Caco-2 (cell line): Measurements from ENCODE around the gene TSHB. TPM values are rescaled to one million over a fixed set of nuclear protein-coding genes. Genes with fewer than 3 reads are reported as not detected.

Experiments
- Bru-seq: library from RNA; stranded (reverse); fragments of 400-500 nt; gene quantifications from one replicate; lab custom pipeline; 2021; lab: Mats Ljungman, UMichigan
- BruChase-seq, 2 experiments: library from RNA; stranded (reverse); fragments of 400-500 nt; gene quantifications; one replicate each; lab custom pipeline; 2021; lab: Mats Ljungman, UMichigan
- BruUV-seq: library from RNA; stranded (reverse); fragments of 400-500 nt; replicated peaks from 2 replicates; lab custom pipeline; 2021; lab: Mats Ljungman, UMichigan
- CTCF ChIA-PET: fragments of 300-600 bp; sonication (Branson Sonifier 250); formaldehyde crosslinking; loops from one replicate; lab custom pipeline; 2022; ENCODE audit warnings: antibody characterized with exemption; lab: Charles Lee
- POLR2A ChIA-PET: fragments of 300-600 bp; sonication (Branson Sonifier 250); formaldehyde crosslinking; loops from one replicate; lab custom pipeline; 2022; ENCODE audit warnings: antibody characterized with exemption; lab: Charles Lee
- DNase-seq, 2 experiments: peaks; one replicate each; pipeline versions ENCODE4 v3.0.0 to v3.0.0-alpha.2; 2020 to 2022
- H3K27me3 ChIP-seq: replicated peaks from 2 replicates; pipeline ENCODE4 v1.6.0; 2011; ENCODE audit warnings: low read length; ENCODE audit not compliant: control insufficient read depth, insufficient read depth
- H3K36me3 ChIP-seq: 2 replicates; pipeline ENCODE4 v1.5.1; 2011; ENCODE audit warnings: low read length; ENCODE audit not compliant: control insufficient read depth, insufficient read depth
- H3K4me1 ChIP-seq: fragments of 250-450 bp; sonication (Bioruptor Pico); 2 replicates; pipeline ENCODE4 v1.5.1; 2020; ENCODE audit warnings: mild to moderate bottlenecking
- H3K4me3 ChIP-seq: 2 replicates; pipeline ENCODE4 v1.5.1; 2011; ENCODE audit warnings: low read depth, mild to moderate bottlenecking, control low read depth, low read length
- H3K9me3 ChIP-seq: fragments of 250-450 bp; sonication (Bioruptor Pico); 2 replicates; pipeline ENCODE4 v1.5.1; 2020; ENCODE audit warnings: mild to moderate bottlenecking, moderate library complexity
- H3K27ac Mint-ChIP-seq: one replicate; pipeline ENCODE4 v1.8.0; 2022; ENCODE audit warnings: mixed read lengths; ENCODE audit not compliant: unreplicated experiment
- H3K27me3 Mint-ChIP-seq: one replicate; pipeline ENCODE4 v1.8.0; 2022; ENCODE audit warnings: mixed read lengths; ENCODE audit not compliant: insufficient read depth, unreplicated experiment
- H3K36me3 Mint-ChIP-seq: one replicate; pipeline ENCODE4 v1.8.0; 2022; ENCODE audit warnings: mild to moderate bottlenecking, mixed read lengths; ENCODE audit not compliant: insufficient read depth, unreplicated experiment
- H3K4me1 Mint-ChIP-seq: one replicate; pipeline ENCODE4 v1.8.0; 2022; ENCODE audit warnings: low read depth, mixed read lengths; ENCODE audit not compliant: unreplicated experiment
- H3K4me3 Mint-ChIP-seq: one replicate; pipeline ENCODE4 v1.8.0; 2022; ENCODE audit warnings: mild to moderate bottlenecking, moderate library complexity, mixed read lengths; ENCODE audit not compliant: unreplicated experiment
- H3K9me3 Mint-ChIP-seq: one replicate; pipeline ENCODE4 v1.8.0; 2022; ENCODE audit warnings: mixed read lengths; ENCODE audit not compliant: unreplicated experiment
- CTCF ChIP-seq, 2 experiments: fragments of 200-600 bp in 1 of 2; IDR thresholded peaks; 1 replicate in 1 of 2; 2 replicates in 1 of 2; pipeline versions ENCODE4 v1.5.1 to v1.8.0; 2011 to 2022; ENCODE audit warnings: antibody characterized with exemption in 1 of 2, control low read depth in 1 of 2, inconsistent platforms in 1 of 2, low read depth in 1 of 2, low read length in 1 of 2, mild to moderate bottlenecking in 1 of 2, moderate library complexity in 1 of 2; ENCODE audit not compliant: insufficient read depth in 1 of 2, severe bottlenecking in 1 of 2, unreplicated experiment in 1 of 2
- intact Hi-C: fragments of 100-400 bp; cut with micrococcal nuclease; formaldehyde crosslinking; loops from one replicate; pipeline ENCODE4 v1.10.0; 2022; ENCODE audit not compliant: unreplicated experiment
- long read RNA-seq: library from polyadenylated mRNA; stranded (forward); transcript quantifications from one replicate; pipeline ENCODE4 v2.0.0, GENCODE V29; 2022
- total RNA-seq: library from RNA; stranded (reverse); gene quantifications from 2 replicates; pipeline ENCODE4 v1.2.3, GENCODE V29; 2022

TSHB gene
- total RNA-seq: not detected in 2 replicates
- not detected for Bru-seq, nascent RNA
- not detected for BruChase-seq, experiment 1, labeled RNA remaining after a 2-hour chase
- BruChase-seq, experiment 2, labeled RNA remaining after a 6-hour chase: not detected
- long read RNA-seq: 0 reads

DNA sequence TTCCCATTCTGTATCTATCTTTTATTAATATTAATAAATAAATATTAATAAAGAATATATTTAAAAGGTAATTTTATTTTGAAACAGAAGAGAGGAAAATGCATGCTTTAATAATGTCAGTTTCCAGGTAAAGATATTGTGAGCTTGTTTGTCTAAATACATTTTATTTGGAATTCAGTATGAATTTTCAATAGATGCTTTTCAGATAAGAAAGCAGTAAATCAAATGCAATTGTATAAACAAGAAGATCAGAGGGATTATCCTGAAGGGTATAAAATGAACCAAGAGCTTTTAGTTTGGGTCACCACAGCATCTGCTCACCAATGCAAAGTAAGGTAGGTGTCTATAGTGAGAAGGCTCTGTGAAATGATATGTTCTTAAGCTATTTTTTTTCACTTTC is at the start of gene TSHB:
Gene TSHB (plus strand): TSS at position 301 of the 400 bp plus-strand sequence. CDS start 3,537 bp downstream, outside the sequence.
- no peak for DNase-seq
- Mint-ChIP-seq H3K4me3 (no peak within 1 kb of the TSS), H3K27ac (no peak within 1 kb of the TSS), H3K27me3 (no peaks in the 10 kb centered on the region), H3K9me3 (no peaks in the 10 kb centered on the region), H3K4me1 (peaks cover 5% of the 10 kb centered on the region), H3K36me3 (no peaks in the 10 kb centered on the region)
- no peak within 1 kb of the TSS for H3K4me3 ChIP-seq
- intact Hi-C loops: no loop called here
- BruUV-seq: no TSS peak
- no peaks in the 10 kb centered on the region for H3K27me3 ChIP-seq
- no peak for TF ChIP-seq CTCF (IDR thresholded peaks at IDR 0.05; ENCODE audit: insufficient read depth in 1 of 2, low read depth in 1 of 2, low read length in 1 of 2, severe bottlenecking in 1 of 2, unreplicated experiment in 1 of 2)
- ChIA-PET CTCF (no interaction called here), POLR2A (interaction anchor here (0.6 kb wide), 1 partner anchor 46 kb away, joined by 3 read pairs; no protein-coding TSS in a partner anchor)
- no peaks in the 10 kb centered on the region for H3K36me3 ChIP-seq
- no peaks in the 10 kb centered on the region for H3K4me1 ChIP-seq
- H3K9me3 ChIP-seq: no peaks in the 10 kb centered on the region

- H3K4me3 ChIP-seq: no peak overlapping the region
- H3K27ac Mint-ChIP-seq: no peak overlapping the region
- no peak overlapping the region for H3K4me3 Mint-ChIP-seq
- no peak for TF ChIP-seq CTCF (IDR thresholded peaks at IDR 0.05; ENCODE audit: insufficient read depth in 1 of 2, low read depth in 1 of 2, low read length in 1 of 2, severe bottlenecking in 1 of 2, unreplicated experiment in 1 of 2)
- DNase-seq: no peak
- H3K9me3 ChIP-seq: no peaks in the 10 kb centered on the region
- no peaks in the 10 kb centered on the region for H3K27me3 ChIP-seq
- no TSS peak for BruUV-seq
- no peaks in the 10 kb centered on the region for H3K4me1 ChIP-seq
- CTCF ChIA-PET: interaction anchor here (1.1 kb wide), 1 partner anchor 71 kb away, joined by 4 read pairs; no protein-coding TSS in a partner anchor
- H3K36me3 Mint-ChIP-seq: no peaks in the 10 kb centered on the region
- POLR2A ChIA-PET: no interaction called here
- intact Hi-C loops: no loop called here
- peaks cover 16% of the 10 kb centered on the region for H3K9me3 Mint-ChIP-seq
- H3K27me3 Mint-ChIP-seq: no peaks in the 10 kb centered on the region
- H3K4me1 Mint-ChIP-seq: no peaks in the 10 kb centered on the region
- no peaks in the 10 kb centered on the region for H3K36me3 ChIP-seq
Measured at GRCh38 chr1:114982251-114982650, 47.4 kb upstream of the TSHB start.

DNA sequence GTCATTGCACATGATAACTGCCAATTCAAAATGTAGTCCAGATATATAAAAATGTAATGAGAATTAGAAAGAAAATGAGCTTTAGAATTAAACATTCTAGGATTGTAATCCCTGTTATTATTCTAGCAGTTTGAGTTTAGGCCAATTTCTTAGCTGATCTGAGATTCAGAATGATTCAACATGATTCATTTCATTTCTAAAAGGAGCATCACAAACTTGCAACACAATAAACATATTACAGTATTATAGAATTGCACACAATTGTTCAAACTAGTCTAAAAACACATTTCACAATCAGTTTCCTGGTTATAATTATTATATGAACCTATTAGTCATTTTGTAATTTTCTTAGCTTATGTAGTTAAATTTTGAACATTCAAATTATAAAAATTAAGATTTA is 43.3 kb upstream of the TSHB start:
- no peak for DNase-seq
- Mint-ChIP-seq H3K4me1 (no peaks in the 10 kb centered on the region), H3K9me3 (peaks cover 39% of the 10 kb centered on the region), H3K4me3 (no peak overlapping the region), H3K27me3 (no peaks in the 10 kb centered on the region), H3K27ac (no peak overlapping the region), H3K36me3 (no peaks in the 10 kb centered on the region)
- POLR2A ChIA-PET: no interaction called here
- Histone ChIP-seq H3K27me3 (no peaks in the 10 kb centered on the region), H3K4me1 (no peaks in the 10 kb centered on the region), H3K36me3 (no peaks in the 10 kb centered on the region), H3K9me3 (no peaks in the 10 kb centered on the region), H3K4me3 (no peak overlapping the region)
- no TSS peak for BruUV-seq
- intact Hi-C loops: no loop called here
- CTCF ChIA-PET: no interaction called here
- TF ChIP-seq CTCF (IDR thresholded peaks at IDR 0.05; ENCODE audit: insufficient read depth in 1 of 2, low read depth in 1 of 2, low read length in 1 of 2, severe bottlenecking in 1 of 2, unreplicated experiment in 1 of 2): no peak
